ENCODE measurements around the gene GART. TPM values are rescaled to one million over a fixed set of nuclear protein-coding genes. Genes with fewer than 3 reads are reported as not detected.

Gene GART
- total and polyA plus RNA-seq, 4 donors = 15.3 to 58.7 (median 46.9) TPM

DNA sequence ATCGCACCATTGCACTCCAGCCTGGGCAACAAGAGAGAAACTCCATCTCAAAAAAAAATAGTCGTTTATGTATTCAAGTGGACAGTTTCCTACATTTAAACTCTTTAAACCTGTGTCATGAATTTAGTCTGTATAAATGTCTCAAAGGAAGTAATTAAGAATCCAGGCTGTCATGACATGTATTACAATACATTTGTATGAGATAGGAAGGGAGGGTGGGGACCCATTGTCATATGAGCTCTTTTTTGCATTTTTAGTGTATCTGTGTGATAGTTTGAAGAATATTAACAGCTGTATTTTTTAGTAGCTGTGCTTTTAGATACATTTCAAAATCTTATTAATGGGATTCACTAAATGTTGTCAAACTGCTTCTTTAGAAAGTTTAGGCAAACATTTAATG, 26.5 kb upstream of the GART start:
- 82 to 85% methylated on average over 2 of the region's 2 CpGs for WGBS, 2 donors
- Histone ChIP-seq H3K36me3 (ENCODE audit: control insufficient read depth in 4 of 4, insufficient read depth in 4 of 4, low read length in 4 of 4) (peaks cover 13 to 58% (median 25%) of the 10 kb centered on the region in 4 donors), H3K27ac (ENCODE audit: low read depth in 1 of 2, low read length in 1 of 2) (no peak overlapping the region), H3K4me1 (ENCODE audit: control insufficient read depth in 5 of 5, insufficient read depth in 5 of 5, low read length in 5 of 5) (peaks cover 0 to 2% (median 0%) of the 10 kb centered on the region in 5 donors), H3K27me3 (ENCODE audit: control insufficient read depth in 3 of 3, insufficient read depth in 3 of 3, low read length in 2 of 3) (no peaks in the 10 kb centered on the region), H3K9ac (ENCODE audit: insufficient read depth in 1 of 2, low read length in 2 of 2) (no peak overlapping the region), H3K9me3 (ENCODE audit: control insufficient read depth in 4 of 4, insufficient read depth in 3 of 4, low read length in 3 of 4) (no peaks in the 10 kb centered on the region), H3K4me3 (no peak overlapping the region)
- TF ChIP-seq, protein P1, sequence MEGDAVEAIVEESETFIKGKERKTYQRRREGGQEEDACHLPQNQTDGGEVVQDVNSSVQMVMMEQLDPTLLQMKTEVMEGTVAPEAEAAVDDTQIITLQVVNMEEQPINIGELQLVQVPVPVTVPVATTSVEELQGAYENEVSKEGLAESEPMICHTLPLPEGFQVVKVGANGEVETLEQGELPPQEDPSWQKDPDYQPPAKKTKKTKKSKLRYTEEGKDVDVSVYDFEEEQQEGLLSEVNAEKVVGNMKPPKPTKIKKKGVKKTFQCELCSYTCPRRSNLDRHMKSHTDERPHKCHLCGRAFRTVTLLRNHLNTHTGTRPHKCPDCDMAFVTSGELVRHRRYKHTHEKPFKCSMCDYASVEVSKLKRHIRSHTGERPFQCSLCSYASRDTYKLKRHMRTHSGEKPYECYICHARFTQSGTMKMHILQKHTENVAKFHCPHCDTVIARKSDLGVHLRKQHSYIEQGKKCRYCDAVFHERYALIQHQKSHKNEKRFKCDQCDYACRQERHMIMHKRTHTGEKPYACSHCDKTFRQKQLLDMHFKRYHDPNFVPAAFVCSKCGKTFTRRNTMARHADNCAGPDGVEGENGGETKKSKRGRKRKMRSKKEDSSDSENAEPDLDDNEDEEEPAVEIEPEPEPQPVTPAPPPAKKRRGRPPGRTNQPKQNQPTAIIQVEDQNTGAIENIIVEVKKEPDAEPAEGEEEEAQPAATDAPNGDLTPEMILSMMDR (IDR thresholded peaks at IDR 0.05; ENCODE audit: control extremely low read depth, extremely low read depth) = no peak
- DNase-seq (no peak), ATAC-seq (ENCODE audit: insufficient read depth, low FRiP score) (no peak)

DNA sequence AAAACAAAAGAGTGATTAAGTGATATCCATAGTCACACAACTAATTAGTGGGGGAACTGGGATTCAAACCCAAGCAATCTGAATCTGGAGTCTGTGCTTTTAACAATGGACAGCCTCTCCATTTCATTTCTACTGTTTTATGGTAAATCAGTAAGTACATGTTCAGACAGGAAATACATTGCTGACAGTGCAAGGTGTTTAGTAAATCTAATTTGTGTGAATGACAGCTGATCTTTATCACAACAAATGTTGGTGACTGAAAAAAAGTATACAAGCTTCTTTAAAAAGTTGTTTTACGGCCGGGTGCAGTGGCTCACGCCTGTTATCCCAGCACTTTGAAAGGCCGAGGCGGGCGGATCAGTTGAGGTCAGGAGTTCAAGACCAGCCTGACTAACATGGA, 26.0 kb upstream of the GART start:
- H3K36me3 ChIP-seq (ENCODE audit: control insufficient read depth in 4 of 4, insufficient read depth in 4 of 4, low read length in 4 of 4) = peaks cover 13 to 55% (median 23%) of the 10 kb centered on the region in 4 donors
- H3K9ac ChIP-seq (ENCODE audit: insufficient read depth in 1 of 2, low read length in 2 of 2) = no peak overlapping the region
- H3K9me3 ChIP-seq (ENCODE audit: control insufficient read depth in 4 of 4, insufficient read depth in 3 of 4, low read length in 3 of 4) = no peaks in the 10 kb centered on the region
- no peak overlapping the region for H3K4me3 ChIP-seq
- no peak overlapping the region for H3K27ac ChIP-seq (ENCODE audit: low read depth in 1 of 2, low read length in 1 of 2)
- ATAC-seq (ENCODE audit: insufficient read depth, low FRiP score) (no peak), DNase-seq (no peak)
- TF ChIP-seq, protein P1 (IDR thresholded peaks at IDR 0.05; ENCODE audit: control extremely low read depth, extremely low read depth) = no peak
- 80 to 85% methylated on average over 6 of the region's 6 CpGs for WGBS, 2 donors
- H3K27me3 ChIP-seq (ENCODE audit: control insufficient read depth in 3 of 3, insufficient read depth in 3 of 3, low read length in 2 of 3) = no peaks in the 10 kb centered on the region
- peaks cover 0 to 2% (median 0%) of the 10 kb centered on the region in 5 donors for H3K4me1 ChIP-seq (ENCODE audit: control insufficient read depth in 5 of 5, insufficient read depth in 5 of 5, low read length in 5 of 5)

DNA sequence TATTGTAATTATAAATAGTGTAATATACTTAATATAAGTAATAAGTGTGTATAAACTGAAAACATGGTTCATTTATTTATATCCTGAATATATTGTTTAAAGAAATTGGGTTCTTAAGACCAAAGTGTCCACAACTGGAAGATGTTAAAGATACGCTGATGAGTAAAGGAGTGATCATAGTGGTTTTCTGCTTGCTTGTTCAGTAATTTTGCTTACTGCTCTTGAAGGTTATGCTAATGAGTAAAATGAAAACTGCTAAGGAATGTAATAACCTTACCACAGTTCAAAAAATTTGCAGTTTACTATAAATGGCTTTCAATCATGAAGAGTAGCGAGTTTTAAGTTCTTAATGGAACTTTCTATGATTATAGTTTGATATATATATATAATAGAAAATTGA, 24.6 kb upstream of the GART start:
- Histone ChIP-seq H3K4me1 (ENCODE audit: control insufficient read depth in 5 of 5, insufficient read depth in 5 of 5, low read length in 5 of 5) (no peaks in the 10 kb centered on the region), H3K27me3 (ENCODE audit: control insufficient read depth in 3 of 3, insufficient read depth in 3 of 3, low read length in 2 of 3) (no peaks in the 10 kb centered on the region), H3K27ac (ENCODE audit: low read depth in 1 of 2, low read length in 1 of 2) (no peak overlapping the region), H3K9ac (ENCODE audit: insufficient read depth in 1 of 2, low read length in 2 of 2) (no peak overlapping the region), H3K9me3 (ENCODE audit: control insufficient read depth in 4 of 4, insufficient read depth in 3 of 4, low read length in 3 of 4) (no peaks in the 10 kb centered on the region), H3K4me3 (no peak overlapping the region), H3K36me3 (ENCODE audit: control insufficient read depth in 4 of 4, insufficient read depth in 4 of 4, low read length in 4 of 4) (peaks cover 9 to 51% (median 19%) of the 10 kb centered on the region in 4 donors)
- TF ChIP-seq, protein P1 (IDR thresholded peaks at IDR 0.05; ENCODE audit: control extremely low read depth, extremely low read depth) = no peak
- no peak for ATAC-seq (ENCODE audit: insufficient read depth, low FRiP score)
- DNase-seq = no peak
- 96 to 98% methylated on average over 2 of the region's 2 CpGs for WGBS, 2 donors

DNA sequence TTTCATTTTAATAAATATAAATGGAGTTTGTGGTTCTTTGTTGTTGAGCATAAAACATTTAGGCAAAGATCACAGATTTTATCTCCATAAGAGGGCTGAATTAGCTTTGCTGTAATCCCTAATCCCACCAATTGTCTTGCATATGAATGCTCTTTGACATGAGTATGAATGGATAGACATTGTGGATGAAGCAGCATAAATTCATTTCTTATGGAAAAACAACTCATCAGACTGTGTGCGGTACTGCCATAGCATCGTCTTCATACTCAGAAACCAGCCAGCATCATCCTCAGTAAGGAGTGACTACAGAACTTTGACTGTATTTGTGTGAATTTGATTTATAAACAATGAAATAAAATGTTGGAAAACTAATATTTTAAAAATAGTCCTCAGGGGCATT, 20.5 kb upstream of the GART start:
- Histone ChIP-seq H3K9ac (ENCODE audit: insufficient read depth in 1 of 2, low read length in 2 of 2) (no peak overlapping the region), H3K4me1 (ENCODE audit: control insufficient read depth in 5 of 5, insufficient read depth in 5 of 5, low read length in 5 of 5) (peaks cover 0 to 4% (median 0%) of the 10 kb centered on the region in 5 donors), H3K27me3 (ENCODE audit: control insufficient read depth in 3 of 3, insufficient read depth in 3 of 3, low read length in 2 of 3) (no peaks in the 10 kb centered on the region), H3K9me3 (ENCODE audit: control insufficient read depth in 4 of 4, insufficient read depth in 3 of 4, low read length in 3 of 4) (no peaks in the 10 kb centered on the region), H3K4me3 (no peak overlapping the region), H3K27ac (ENCODE audit: low read depth in 1 of 2, low read length in 1 of 2) (no peak overlapping the region), H3K36me3 (ENCODE audit: control insufficient read depth in 4 of 4, insufficient read depth in 4 of 4, low read length in 4 of 4) (peaks cover 10 to 65% (median 35%) of the 10 kb centered on the region in 4 donors)
- 98% methylated on average over 2 of the region's 2 CpGs for WGBS, 2 donors
- ATAC-seq (ENCODE audit: insufficient read depth, low FRiP score) (no peak), DNase-seq (no peak)
- TF ChIP-seq, protein P1 (IDR thresholded peaks at IDR 0.05; ENCODE audit: control extremely low read depth, extremely low read depth) = no peak

Data from lung (tissue), 12 donors.